ENCODE measurements around the gene TCP11L1. TPM values are rescaled to one million over a fixed set of nuclear protein-coding genes. Genes with fewer than 3 reads are reported as not detected.

The TCP11L1 gene
- total and polyA plus RNA-seq, 11 donors = 3.1 to 13.9 (median 8.0) TPM

- DNase-seq (no peak), ATAC-seq (no peak)
- Histone ChIP-seq H3K9me3 (no peaks in the 10 kb centered on the region), H3K27me3 (no peaks in the 10 kb centered on the region), H3K4me1 (peaks cover 0 to 28% (median 2%) of the 10 kb centered on the region in 12 donors), H3K4me3 (no peak overlapping the region), H3K36me3 (peaks cover 0 to 83% (median 69%) of the 10 kb centered on the region in 9 donors), H3K27ac (peak overlapping the region in 4 of 12 donors; percentile 10 to 77 (median 45))
- TF ChIP-seq CTCF (IDR thresholded peaks at IDR 0.05) (no peak), POLR2A (IDR thresholded peaks at IDR 0.05) (no peak)
- WGBS, 4 donors = 55 to 70% (median 66%) methylated on average over 3 of the region's 3 CpGs
- intact Hi-C loops (cut with DNase I) = loop anchor here in 4 of 10 donors (5.0 to 10.0 kb wide), 4 partner anchors 101 to 259 kb away; no protein-coding TSS in a partner anchor
Measured at GRCh38 chr11:33063326-33063881, 24.0 kb downstream of the TCP11L1 start.

GRCh38 chr11:33064033-33064825 lies 24.9 kb downstream of the TCP11L1 start:
- WGBS, 4 donors = 47 to 60% (median 54%) methylated on average over 11 of the region's 11 CpGs
- ATAC-seq (peak in 3 of 4 donors; percentile 16 to 40 (median 37)), DNase-seq (no peak)
- H3K4me1 ChIP-seq = peaks cover 0 to 28% (median 2%) of the 10 kb centered on the region in 12 donors
- H3K27ac ChIP-seq = peak overlapping the region in 7 of 12 donors; percentile 0 to 77 (median 14)
- H3K27me3 ChIP-seq = no peaks in the 10 kb centered on the region
- no peak overlapping the region for H3K4me3 ChIP-seq
- H3K36me3 ChIP-seq = peaks cover 0 to 83% (median 69%) of the 10 kb centered on the region in 9 donors
- intact Hi-C loops (cut with DNase I) = loop anchor here in 8 of 10 donors (2.0 to 10.0 kb wide), 6 partner anchors 102 to 259 kb away; no protein-coding TSS in a partner anchor
- H3K9me3 ChIP-seq = no peaks in the 10 kb centered on the region
- TF ChIP-seq POLR2A (IDR thresholded peaks at IDR 0.05) (no peak), CTCF (IDR thresholded peaks at IDR 0.05) (no peak)

- peaks cover 0 to 83% (median 69%) of the 10 kb centered on the region in 9 donors for H3K36me3 ChIP-seq
- H3K4me1 ChIP-seq = peaks cover 0 to 28% (median 2%) of the 10 kb centered on the region in 12 donors
- ATAC-seq (no peak), DNase-seq (no peak)
- intact Hi-C loops (cut with DNase I) = loop anchor here (1.0 to 10.0 kb wide), 8 partner anchors 103 to 260 kb away; no protein-coding TSS in a partner anchor
- 89 to 93% (median 92%) methylated on average over 5 of the region's 5 CpGs for WGBS, 4 donors
- peak overlapping the region in 1 of 12 donors; percentile 77 for H3K27ac ChIP-seq
- H3K4me3 ChIP-seq = no peak overlapping the region
- no peaks in the 10 kb centered on the region for H3K9me3 ChIP-seq
- no peaks in the 10 kb centered on the region for H3K27me3 ChIP-seq
- TF ChIP-seq POLR2A (IDR thresholded peaks at IDR 0.05) (no peak), CTCF (IDR thresholded peaks at IDR 0.05) (no peak)
Measured at GRCh38 chr11:33064866-33065265, 25.5 kb downstream of the TCP11L1 start.
